Common myeloid progenitor, CD34-positive (primary cell): ENCODE data around the gene PTPN13.

ENCODE experiments used
- CTCF ChIA-PET: fragments of 350-600 bp; sonication (Branson Sonifier 250); formaldehyde crosslinking; loops from one replicate; lab custom pipeline; 2021; ENCODE audit warnings: antibody characterized with exemption; lab: Charles Lee
- POLR2A ChIA-PET: fragments of 350-600 bp; sonication (Branson Sonifier 250); formaldehyde crosslinking; loops from one replicate; lab custom pipeline; 2021; ENCODE audit warnings: antibody characterized with exemption; lab: Charles Lee
- DNase-seq, 3 donors: peaks; one replicate each; pipeline versions ENCODE4 v3.0.0 to v3.0.0-alpha.2; 2013
- H3K27ac ChIP-seq, 2 experiments: 1 replicate in 1 of 2; 2 replicates in 1 of 2; pipeline ENCODE4 v1.7.0; 2013; ENCODE audit warnings: inconsistent platforms in 2 of 2, low read length in 2 of 2, mild to moderate bottlenecking in 2 of 2, low read depth in 1 of 2, moderate library complexity in 1 of 2; ENCODE audit not compliant: severe bottlenecking in 2 of 2, insufficient read depth in 1 of 2, poor library complexity in 1 of 2
- H3K27me3 ChIP-seq, 5 experiments: replicated peaks in 2 of 5; 1 replicate in 3 of 5; 2 replicates in 2 of 5; pipeline versions ENCODE4 v1.6.1 to v1.7.0; 2013; ENCODE audit warnings: low read length in 4 of 5, mild to moderate bottlenecking in 2 of 5, moderate library complexity in 2 of 5, inconsistent platforms in 1 of 5; ENCODE audit not compliant: insufficient read depth in 5 of 5, control insufficient read depth in 4 of 5
- H3K36me3 ChIP-seq, 4 experiments: 1 replicate in 2 of 4; 2 replicates in 2 of 4; pipeline versions ENCODE4 v1.6.1 to v1.7.0; 2013; ENCODE audit warnings: low read length in 3 of 4, control low read depth in 1 of 4, mild to moderate bottlenecking in 1 of 4; ENCODE audit not compliant: control insufficient read depth in 4 of 4, insufficient read depth in 4 of 4
- H3K4me1 ChIP-seq, 4 experiments: 1 replicate in 3 of 4; 2 replicates in 1 of 4; pipeline versions ENCODE4 v1.6.1 to v1.7.1; 2013; ENCODE audit warnings: low read length in 3 of 4, mild to moderate bottlenecking in 3 of 4, control low read depth in 1 of 4, inconsistent platforms in 1 of 4, moderate library complexity in 1 of 4; ENCODE audit not compliant: control insufficient read depth in 4 of 4, insufficient read depth in 4 of 4; ENCODE audit errors: control extremely low read depth in 1 of 4
- H3K4me3 ChIP-seq, 7 experiments: 1 replicate in 4 of 7; 2 replicates in 3 of 7; pipeline versions ENCODE4 v1.5.1 to v1.7.0; 2013; ENCODE audit warnings: mild to moderate bottlenecking in 7 of 7, low read length in 6 of 7, moderate library complexity in 6 of 7, inconsistent platforms in 2 of 7, low read depth in 2 of 7, control low read depth in 1 of 7; ENCODE audit not compliant: insufficient read depth in 4 of 7, control insufficient read depth in 1 of 7; ENCODE audit errors: extremely low read depth in 1 of 7
- H3K9me3 ChIP-seq, 5 experiments: 1 replicate in 4 of 5; 2 replicates in 1 of 5; pipeline versions ENCODE4 v1.6.1 to v1.7.1; 2013; ENCODE audit warnings: low read length in 4 of 5, mild to moderate bottlenecking in 2 of 5, inconsistent platforms in 1 of 5, low read depth in 1 of 5, moderate library complexity in 1 of 5; ENCODE audit not compliant: control insufficient read depth in 4 of 5, insufficient read depth in 2 of 5; ENCODE audit errors: control extremely low read depth in 1 of 5
- WGBS: methylation state at CpG from one replicate; pipeline ENCODE4 v1.1.5; 2013; ENCODE audit not compliant: insufficient coverage; 5-methylcytosine and 5-hydroxymethylcytosine counted together

The PTPN13 gene

DNA sequence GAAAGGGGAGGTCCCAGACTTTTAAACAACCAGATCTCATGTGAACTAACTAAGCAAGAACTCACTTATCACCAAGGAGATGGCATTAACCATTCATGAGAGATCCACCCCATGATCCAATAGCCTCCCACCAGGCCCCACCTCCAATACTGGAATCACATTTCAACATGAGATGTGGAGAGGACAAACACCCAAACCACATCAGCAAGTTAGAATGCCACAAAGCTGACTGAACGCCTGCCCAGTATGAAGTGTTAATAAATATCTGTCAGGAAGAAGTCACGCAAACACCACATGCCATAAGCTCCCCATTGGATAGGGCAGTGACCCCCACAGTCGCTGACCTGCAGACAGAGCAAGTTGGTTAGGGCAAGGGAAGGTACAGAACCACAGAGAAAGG lies 240.8 kb downstream of the PTPN13 start:
- POLR2A ChIA-PET, result no interaction called here

DNA sequence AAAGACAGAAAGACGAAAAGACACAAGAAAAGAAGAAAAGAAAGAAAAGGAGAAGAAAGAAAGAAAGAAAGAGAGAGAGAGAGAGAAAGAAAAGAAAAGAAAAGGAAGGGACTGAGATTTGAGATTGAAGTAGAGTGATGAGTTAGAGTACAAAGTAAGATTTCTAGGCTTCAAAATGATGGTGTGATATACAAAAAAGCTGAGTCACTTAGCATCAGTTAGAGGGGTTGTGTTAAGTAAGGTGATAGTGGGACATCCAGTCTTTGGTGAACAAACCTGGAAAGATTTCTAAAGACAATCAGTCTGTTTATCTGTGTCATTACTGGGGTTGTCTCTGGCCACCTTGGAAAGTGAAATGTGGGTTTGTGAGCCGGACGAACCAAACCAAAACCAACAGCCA lies 241.6 kb downstream of the PTPN13 start:
- WGBS, result 100% methylated on average over 1 of the region's 3 CpGs
- Histone ChIP-seq H3K27me3 (no peaks in the 10 kb centered on the region), H3K27ac (no peak overlapping the region), H3K4me3 (no peak overlapping the region), H3K36me3 (no peaks in the 10 kb centered on the region), H3K9me3 (no peaks in the 10 kb centered on the region), H3K4me1 (peaks cover 0 to 4% (median 0%) of the 10 kb centered on the region in 4 experiments)
- ChIA-PET POLR2A (no interaction called here), CTCF (no interaction called here)
- peak in 2 of 3 donors; percentile 13 to 21 for DNase-seq

More for the DNA sequence above, 240.8 kb downstream of the PTPN13 start:
- no peak for DNase-seq
- Histone ChIP-seq H3K4me3 (no peak overlapping the region), H3K36me3 (no peaks in the 10 kb centered on the region), H3K4me1 (peaks cover 0 to 4% (median 0%) of the 10 kb centered on the region in 4 experiments), H3K27me3 (no peaks in the 10 kb centered on the region), H3K27ac (no peak overlapping the region), H3K9me3 (no peaks in the 10 kb centered on the region)
- CTCF ChIA-PET, result no interaction called here
- WGBS, result 100% methylated on average over 2 of the region's 3 CpGs

DNA sequence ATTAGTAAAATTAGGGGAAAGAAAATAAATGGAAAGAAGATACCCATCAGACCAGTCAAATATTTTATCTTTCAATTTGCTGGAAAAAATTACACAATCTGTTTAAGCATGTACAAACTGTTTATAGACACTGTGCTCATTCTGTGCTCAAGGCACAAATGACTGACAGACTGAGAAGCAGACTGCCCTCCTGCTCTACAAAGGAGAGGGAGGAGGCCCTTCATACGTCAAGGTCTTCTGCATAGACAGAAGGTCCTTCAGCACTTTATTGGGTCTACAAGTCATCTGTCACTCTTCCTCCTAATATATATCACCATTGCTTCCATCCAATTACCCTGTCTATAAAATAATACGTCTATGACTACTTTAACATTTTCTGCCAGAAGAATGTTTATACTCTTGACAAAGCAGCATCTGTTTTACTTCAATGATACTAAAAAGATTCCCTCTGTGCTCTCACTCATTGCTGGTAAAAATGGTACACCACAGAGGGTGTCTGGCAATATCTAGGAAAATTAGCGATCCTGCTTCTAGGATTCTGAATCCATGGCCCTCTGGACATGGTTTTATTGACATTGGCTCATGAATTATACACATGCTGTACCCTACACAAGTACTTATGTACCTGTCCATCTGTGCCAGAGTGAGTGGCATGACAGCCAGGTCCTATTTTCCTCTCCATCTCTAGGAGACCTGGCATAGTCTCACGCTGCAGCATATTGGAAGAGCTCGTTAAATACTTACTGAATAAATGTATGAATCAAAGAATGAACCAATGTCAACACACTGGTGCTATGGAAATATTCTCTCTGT lies 243.8 kb downstream of the PTPN13 start:
- ChIA-PET POLR2A (no interaction called here), CTCF (interaction anchor here (1.1 kb wide), 1 partner anchor 13 kb away, joined by 3 read pairs; no protein-coding TSS in a partner anchor)
- no peak for DNase-seq
- Histone ChIP-seq H3K36me3 (no peaks in the 10 kb centered on the region), H3K27me3 (no peaks in the 10 kb centered on the region), H3K27ac (no peak overlapping the region), H3K4me1 (peaks cover 0 to 4% (median 0%) of the 10 kb centered on the region in 4 experiments), H3K4me3 (no peak overlapping the region), H3K9me3 (no peaks in the 10 kb centered on the region)
- WGBS, result 100% methylated on average over 2 of the region's 5 CpGs

DNA sequence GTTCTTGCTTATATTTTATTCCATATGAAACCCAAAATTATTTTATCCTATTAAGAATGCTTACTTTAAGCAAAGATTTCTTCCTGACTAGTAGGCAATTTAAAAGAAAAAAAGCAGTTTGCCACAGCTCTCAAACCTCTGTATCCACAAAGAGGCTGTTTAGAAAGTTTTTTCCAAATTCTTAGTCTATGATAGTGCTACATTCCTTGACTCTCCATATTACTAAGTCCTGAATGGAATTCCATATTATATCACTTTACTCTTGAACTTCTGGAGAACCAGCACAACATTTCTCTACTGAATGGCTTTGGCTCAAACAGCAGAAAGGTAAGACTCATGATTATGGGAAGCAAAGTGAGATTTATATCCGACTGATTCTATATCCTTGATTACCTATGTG lies 246.7 kb downstream of the PTPN13 start:
- CTCF ChIA-PET, result no interaction called here
- no peak for DNase-seq
- H3K27ac ChIP-seq, result no peak overlapping the region
- 100% methylated on average over 1 of the region's 1 CpG for WGBS
- H3K27me3 ChIP-seq, result no peaks in the 10 kb centered on the region
- POLR2A ChIA-PET, result no interaction called here
- H3K4me3 ChIP-seq, result no peak overlapping the region
- no peaks in the 10 kb centered on the region for H3K36me3 ChIP-seq
- H3K9me3 ChIP-seq, result no peaks in the 10 kb centered on the region
- peaks cover 0 to 3% (median 0%) of the 10 kb centered on the region in 4 experiments for H3K4me1 ChIP-seq

DNA sequence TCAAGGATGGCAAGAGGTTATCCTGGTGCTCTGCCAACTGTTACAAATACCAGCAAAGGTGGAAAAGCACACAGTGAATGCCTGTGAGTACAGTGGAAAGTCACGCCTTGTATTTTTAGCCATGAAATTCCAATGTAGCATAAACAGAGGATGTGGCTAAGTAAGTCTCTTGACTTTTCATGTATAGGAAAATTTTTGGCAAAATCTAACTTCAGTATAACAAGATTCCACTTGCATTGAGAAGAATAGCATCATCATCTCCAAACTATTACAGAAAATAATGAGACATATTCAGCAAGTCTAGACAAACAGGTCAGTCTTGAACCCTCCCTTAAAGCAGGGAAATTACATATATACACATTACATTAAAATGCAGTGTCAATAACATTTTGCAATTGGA lies 247.2 kb downstream of the PTPN13 start:
- ChIA-PET POLR2A (no interaction called here), CTCF (no interaction called here)
- no peak for DNase-seq
- Histone ChIP-seq H3K9me3 (no peaks in the 10 kb centered on the region), H3K4me3 (no peak overlapping the region), H3K4me1 (no peaks in the 10 kb centered on the region), H3K36me3 (no peaks in the 10 kb centered on the region), H3K27ac (no peak overlapping the region), H3K27me3 (no peaks in the 10 kb centered on the region)
- WGBS, result 100% methylated on average over 1 of the region's 1 CpG

DNA sequence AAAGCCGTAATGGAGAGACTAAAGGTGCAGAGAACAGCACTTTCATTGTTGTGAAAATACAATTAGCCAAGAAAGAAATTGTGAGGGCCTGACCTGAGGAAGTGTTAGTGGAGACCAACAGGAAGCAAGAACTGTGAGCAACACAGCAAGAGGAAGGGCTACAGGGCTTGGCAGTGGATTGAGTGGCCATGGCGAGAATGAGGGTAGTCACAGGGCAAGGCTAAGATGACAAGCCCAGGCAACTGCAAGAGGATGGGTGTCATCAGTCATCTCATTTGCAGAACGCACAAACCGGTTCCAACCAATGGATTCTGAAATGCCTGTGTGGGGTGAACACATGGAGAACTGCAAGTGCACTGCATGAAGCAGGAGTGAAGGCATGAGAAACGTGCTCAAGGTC lies 251.5 kb downstream of the PTPN13 start:
- H3K27ac ChIP-seq, result no peak overlapping the region
- ChIA-PET POLR2A (no interaction called here), CTCF (no interaction called here)
- H3K9me3 ChIP-seq, result no peaks in the 10 kb centered on the region
- no peaks in the 10 kb centered on the region for H3K27me3 ChIP-seq
- H3K4me3 ChIP-seq, result no peak overlapping the region
- H3K36me3 ChIP-seq, result no peaks in the 10 kb centered on the region
- no peak for DNase-seq
- WGBS, result 92% methylated on average over 4 of the region's 5 CpGs
- no peaks in the 10 kb centered on the region for H3K4me1 ChIP-seq

DNA sequence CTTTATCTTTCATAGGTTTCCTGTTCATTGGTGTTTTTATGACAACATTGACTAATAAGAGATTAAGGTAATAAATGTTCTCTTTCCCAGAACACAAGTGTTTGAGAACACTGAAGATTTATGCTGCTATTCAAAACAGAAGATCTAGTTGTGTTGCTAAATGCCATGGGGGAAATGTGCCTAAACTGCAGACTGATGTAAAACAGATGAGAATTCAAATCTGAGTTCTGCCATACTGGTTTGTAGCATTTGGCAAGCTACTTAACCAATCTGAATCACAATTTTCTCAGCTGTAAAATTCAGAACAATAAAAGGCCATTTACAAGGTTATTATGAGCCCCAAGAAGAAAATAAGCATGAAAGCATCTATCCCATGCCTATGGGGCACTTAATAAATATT lies 252.8 kb downstream of the PTPN13 start:
- ChIA-PET POLR2A (no interaction called here), CTCF (no interaction called here)
- no peak overlapping the region for H3K27ac ChIP-seq
- H3K9me3 ChIP-seq, result no peaks in the 10 kb centered on the region
- H3K36me3 ChIP-seq, result no peaks in the 10 kb centered on the region
- H3K4me1 ChIP-seq, result no peaks in the 10 kb centered on the region
- H3K27me3 ChIP-seq, result no peaks in the 10 kb centered on the region
- H3K4me3 ChIP-seq, result no peak overlapping the region
- no peak for DNase-seq
